GM21381 (cell line): ENCODE data around the gene ARHGEF39.
A peak's percentile ranks its signal among the peaks of the same experiment; 100 is the strongest.

Experiments used
- ATAC-seq: cut with Tn5 transposase; IDR thresholded peaks from one replicate; pipeline ENCODE4 v1.9.1; 2021; ENCODE audit warnings: mild to moderate bottlenecking, moderate library complexity; ENCODE audit not compliant: unreplicated experiment

The ARHGEF39 gene

DNA sequence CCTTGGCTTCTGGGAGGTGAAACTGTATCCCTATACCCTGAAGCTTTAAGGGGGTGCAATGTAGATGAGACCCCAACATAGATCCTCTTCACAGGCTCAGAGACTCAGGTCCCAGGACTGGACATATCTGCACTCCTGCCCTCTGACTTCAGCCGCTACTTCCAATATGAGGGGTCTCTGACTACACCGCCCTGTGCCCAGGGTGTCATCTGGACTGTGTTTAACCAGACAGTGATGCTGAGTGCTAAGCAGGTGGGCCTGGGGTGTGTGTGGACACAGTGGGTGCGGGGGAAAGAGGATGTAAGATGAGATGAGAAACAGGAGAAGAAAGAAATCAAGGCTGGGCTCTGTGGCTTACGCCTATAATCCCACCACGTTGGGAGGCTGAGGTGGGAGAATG lies 14.1 kb upstream of the ARHGEF39 start:
- ATAC-seq, result no peak

DNA sequence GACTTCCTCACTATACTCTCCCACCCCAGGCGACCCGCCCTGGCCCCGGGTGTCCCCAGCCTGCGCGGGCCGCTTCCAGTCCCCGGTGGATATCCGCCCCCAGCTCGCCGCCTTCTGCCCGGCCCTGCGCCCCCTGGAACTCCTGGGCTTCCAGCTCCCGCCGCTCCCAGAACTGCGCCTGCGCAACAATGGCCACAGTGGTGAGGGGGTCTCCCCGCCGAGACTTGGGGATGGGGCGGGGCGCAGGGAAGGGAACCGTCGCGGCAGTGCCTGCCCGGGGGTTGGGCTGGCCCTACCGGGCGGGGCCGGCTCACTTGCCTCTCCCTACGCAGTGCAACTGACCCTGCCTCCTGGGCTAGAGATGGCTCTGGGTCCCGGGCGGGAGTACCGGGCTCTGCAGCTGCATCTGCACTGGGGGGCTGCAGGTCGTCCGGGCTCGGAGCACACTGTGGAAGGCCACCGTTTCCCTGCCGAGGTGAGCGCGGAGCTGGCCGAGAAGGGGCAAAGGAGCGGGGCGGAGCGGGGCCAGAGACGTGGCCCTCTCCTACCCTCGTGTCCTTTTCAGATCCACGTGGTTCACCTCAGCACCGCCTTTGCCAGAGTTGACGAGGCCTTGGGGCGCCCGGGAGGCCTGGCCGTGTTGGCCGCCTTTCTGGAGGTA lies 10.9 kb upstream of the ARHGEF39 start:
- no peak for ATAC-seq

DNA sequence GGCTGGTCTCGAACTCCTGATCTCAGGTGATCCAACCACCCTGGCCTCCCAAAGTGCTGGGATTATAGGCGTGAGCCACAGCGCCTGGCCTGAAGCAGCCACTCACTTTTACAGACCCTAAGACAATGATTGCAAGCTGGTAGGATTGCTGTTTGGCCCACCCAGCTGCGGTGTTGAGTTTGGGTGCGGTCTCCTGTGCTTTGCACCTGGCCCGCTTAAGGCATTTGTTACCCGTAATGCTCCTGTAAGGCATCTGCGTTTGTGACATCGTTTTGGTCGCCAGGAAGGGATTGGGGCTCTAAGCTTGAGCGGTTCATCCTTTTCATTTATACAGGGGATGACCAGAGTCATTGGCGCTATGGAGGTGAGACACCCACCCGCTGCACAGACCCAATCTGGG lies 10.2 kb upstream of the ARHGEF39 start:
- no peak for ATAC-seq

DNA sequence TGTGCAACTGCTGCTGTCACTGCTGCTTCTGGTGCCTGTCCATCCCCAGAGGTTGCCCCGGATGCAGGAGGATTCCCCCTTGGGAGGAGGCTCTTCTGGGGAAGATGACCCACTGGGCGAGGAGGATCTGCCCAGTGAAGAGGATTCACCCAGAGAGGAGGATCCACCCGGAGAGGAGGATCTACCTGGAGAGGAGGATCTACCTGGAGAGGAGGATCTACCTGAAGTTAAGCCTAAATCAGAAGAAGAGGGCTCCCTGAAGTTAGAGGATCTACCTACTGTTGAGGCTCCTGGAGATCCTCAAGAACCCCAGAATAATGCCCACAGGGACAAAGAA lies 9.0 kb upstream of the ARHGEF39 start:
- no peak for ATAC-seq

DNA sequence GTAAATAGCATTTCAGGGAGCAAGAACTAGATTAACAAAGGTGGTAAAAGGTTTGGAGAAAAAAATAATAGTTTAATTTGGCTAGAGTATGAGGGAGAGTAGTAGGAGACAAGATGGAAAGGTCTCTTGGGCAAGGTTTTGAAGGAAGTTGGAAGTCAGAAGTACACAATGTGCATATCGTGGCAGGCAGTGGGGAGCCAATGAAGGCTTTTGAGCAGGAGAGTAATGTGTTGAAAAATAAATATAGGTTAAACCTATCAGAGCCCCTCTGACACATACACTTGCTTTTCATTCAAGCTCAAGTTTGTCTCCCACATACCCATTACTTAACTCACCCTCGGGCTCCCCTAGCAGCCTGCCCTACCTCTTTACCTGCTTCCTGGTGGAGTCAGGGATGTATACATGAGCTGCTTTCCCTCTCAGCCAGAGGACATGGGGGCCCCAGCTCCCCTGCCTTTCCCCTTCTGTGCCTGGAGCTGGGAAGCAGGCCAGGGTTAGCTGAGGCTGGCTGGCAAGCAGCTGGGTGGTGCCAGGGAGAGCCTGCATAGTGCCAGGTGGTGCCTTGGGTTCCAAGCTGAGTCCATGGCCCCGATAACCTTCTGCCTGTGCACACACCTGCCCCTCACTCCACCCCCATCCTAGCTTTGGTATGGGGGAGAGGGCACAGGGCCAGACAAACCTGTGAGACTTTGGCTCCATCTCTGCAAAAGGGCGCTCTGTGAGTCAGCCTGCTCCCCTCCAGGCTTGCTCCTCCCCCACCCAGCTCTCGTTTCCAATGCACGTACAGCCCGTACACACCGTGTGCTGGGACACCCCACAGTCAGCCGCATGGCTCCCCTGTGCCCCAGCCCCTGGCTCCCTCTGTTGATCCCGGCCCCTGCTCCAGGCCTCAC lies 8.4 kb upstream of the ARHGEF39 start, which contains the start of gene CA9:
Gene CA9, plus strand, starts transcription at position 797 of the 893 bp plus-strand sequence. Its CDS starts 32 bp downstream, at position 829.
- ATAC-seq, result no peak

DNA sequence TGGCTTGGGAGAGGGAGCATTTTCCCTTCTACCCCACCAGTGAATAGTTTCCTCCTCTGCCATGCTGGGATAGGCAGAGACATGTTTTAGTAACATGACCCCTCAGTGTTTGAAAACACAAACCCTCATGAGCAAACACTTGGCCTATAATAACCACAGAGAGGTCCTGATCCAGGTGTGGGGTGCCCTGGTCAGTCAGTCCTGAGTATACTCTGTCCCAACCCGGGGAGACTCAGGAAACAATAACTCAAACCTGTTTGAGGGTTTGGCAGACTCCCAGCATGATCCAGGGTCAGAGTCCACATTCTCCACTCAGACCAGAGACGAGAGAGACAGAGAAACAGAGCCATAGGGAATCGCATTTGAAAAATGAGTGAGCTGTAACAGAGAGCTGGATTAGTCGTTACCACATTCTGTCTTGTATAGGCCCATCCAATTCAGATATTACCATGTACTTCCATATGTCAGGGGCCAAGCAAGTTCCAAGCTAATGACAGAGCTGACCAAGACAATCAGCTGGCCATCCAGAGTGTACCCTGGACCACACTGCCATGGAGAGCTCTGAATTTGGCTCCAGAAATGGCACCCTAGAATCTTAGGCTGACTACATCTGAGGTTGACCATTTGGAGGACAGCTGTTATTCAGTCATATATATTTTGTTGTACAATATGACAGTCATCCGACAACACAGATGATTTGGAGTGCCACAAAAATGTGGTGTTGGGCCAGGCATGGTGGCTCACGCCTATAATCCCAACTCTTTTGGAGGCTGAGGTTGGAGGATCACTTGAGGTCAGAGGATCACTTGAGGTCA lies 4.5 kb upstream of the ARHGEF39 start:
- ATAC-seq, result no peak

DNA sequence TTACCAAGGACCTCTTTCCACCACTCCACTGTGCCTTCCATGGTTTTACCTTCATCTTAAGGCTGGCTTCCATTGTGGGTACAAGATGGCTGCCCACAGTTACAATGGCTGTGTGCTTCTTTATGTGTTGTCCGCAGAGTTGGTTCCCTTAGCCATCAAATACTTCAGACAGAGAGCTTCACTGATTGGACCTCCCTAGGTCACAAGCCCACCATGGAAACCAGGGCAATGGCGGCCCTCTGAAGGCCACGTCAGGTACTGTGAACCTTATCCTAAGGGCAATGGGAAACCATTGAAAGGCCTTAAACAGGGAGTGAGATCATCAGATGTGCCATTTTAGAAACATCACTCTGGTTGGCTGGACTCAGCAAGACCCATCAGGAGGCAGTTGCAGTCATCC lies 2.9 kb upstream of the ARHGEF39 start:
- ATAC-seq, result no peak

DNA sequence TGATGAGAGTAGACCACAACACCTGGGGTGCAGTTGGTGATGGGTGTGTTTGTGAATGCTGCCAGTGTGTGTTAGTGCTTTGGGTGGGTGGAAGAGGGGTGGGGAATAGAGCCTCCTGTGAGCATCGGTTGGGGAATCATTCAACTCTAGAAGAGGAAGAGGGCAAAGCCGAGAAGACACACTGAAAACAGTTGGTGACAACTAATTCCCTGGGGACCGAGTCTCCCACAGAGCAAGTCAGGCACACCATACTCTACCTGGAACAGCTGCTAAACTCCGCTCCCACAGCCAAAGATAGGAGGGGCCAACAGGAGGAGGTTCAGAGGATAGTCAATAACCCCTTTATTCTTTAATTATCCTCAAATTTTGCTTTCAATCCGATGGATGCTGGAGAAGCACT lies 1.6 kb upstream of the ARHGEF39 start:
- ATAC-seq, result no peak

DNA sequence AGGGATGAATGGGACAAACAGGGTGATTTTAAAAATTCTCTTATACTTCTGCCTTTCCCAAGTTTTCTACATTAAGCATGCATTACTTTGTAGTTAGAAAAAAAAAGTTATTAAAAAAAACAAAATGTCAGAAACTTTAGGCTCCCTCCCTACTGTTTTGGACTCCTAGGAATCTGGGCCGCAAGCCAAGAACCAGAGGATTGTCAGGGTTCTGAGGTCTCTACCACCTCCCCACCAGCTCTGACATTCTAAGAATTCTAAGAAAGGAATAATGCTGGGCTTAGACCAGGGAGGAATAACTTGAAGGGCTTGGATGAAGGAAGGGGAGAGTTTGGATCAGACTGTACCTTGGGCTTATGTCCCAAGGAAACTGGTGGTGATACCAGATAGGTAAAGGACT lies 1.1 kb upstream of the ARHGEF39 start:
- ATAC-seq, result no peak

DNA sequence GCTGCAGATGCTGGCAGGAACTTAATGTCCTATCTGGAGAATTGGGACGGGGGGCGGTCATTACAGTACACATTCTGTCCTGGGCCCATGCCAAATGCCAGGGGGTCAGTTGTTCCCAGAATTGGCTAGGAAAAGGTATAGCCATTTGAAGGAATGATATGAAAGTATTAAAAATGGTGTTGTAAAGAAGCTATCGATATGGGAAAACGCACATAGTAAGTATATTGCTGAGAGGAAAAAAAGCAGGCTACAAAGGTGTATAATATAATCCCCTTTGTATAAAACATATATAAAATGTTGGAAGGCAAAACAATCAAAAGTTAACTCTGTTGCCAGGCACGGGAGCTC lies 450 bp upstream of the ARHGEF39 start:
- no peak for ATAC-seq

DNA sequence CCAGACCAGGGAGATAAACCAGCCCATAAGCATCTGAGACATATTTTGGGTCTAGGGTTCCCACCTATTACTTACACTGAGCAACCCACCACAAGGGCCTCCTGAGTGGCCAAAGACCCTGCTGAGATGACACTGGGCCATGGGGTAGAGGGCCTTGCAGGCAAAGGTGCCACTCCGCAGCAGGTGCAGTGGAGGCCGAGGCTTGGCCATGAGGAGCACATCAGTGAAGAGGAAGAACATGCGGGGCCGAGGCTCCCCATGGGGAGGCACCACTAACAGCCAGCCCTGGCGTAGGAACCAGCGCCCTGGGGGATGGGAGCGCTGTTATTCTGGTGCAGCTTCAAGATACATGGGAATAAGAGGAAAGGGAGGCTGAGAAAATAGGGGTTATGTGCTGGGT lies 2.6 kb downstream of the ARHGEF39 start:
- no peak for ATAC-seq

DNA sequence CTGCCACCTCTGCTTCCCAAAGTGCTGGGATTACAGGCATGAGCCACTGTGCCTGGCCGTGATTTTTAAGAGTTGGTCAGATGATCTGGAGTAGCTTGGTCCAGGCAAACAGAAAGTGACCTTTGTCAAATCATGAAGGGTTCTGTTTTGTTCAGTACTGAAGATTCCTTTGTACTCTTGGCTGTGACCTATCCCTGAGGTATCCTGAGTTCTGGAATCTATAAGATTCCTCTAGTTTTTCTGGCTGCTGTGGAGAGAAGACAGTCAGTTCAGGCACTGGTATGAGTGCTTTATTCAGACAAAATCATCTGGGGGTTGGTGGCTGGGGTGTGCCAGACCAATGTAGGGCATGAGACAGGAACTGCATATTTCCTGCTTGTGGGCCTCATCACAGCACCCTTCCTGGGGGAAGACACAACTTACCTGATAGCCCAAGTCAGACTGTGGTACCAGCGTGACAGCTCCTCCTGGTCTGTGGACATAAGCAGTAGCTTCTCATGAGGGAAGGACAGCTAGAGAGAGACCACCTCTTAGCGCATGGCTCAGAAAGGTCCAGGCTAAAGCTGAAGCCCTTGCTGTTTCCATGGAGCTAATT lies 3.1 kb downstream of the ARHGEF39 start:
- no peak for ATAC-seq

DNA sequence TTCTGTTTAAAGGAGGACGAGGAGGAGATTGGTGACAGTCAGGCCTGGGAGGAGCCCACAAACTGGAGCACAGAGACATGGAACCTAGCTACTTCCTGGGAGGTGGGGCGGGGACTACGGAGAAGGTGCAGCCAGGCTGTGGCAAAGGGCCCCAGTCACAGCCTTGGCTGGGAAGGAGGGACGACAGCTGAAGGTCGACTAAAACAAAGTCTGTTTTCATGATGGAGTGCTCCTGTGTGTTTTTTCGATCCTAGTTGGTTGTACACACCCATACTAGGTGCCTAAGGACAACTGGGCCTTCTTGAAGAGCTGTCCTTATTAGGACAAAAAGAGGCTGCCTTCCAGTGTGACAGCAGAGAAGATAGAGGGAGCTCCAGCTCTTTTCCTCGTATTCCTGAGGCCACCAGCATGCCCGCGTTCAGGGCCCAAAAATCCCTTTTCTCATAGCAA lies 4.0 kb downstream of the ARHGEF39 start:
- no peak for ATAC-seq

DNA sequence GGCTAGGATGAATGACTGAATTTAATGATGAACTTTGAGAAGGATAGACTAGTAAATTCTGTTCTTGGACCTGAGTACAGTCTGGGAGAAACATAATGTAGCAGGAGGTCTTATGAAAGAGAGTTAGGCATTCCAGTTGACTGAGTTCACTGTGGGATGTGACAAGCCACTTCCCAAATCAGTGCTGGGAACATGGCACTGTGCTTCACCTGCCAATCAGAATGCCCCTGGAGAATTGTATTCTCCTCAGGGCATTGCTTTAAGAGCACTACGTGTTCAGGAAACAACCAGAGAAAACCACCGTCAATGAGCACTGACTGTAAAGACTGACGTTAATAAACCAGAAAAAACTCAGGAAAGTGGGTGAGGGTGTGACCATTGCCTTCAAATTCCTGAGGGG lies 5.7 kb downstream of the ARHGEF39 start:
- no peak for ATAC-seq

DNA sequence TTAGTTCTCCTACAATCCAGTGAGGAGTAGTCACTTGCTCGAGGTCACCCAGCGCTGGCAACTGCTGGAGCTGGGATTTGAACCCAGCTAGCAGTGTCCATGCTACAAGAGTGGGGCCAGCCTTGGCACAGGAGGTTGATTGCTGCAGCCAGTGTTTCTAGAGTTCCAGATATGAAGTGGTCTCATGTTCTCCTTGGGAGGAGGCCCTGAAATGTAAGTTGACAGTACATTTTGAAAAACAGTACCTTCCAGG lies 6.1 kb downstream of the ARHGEF39 start:
- no peak for ATAC-seq

DNA sequence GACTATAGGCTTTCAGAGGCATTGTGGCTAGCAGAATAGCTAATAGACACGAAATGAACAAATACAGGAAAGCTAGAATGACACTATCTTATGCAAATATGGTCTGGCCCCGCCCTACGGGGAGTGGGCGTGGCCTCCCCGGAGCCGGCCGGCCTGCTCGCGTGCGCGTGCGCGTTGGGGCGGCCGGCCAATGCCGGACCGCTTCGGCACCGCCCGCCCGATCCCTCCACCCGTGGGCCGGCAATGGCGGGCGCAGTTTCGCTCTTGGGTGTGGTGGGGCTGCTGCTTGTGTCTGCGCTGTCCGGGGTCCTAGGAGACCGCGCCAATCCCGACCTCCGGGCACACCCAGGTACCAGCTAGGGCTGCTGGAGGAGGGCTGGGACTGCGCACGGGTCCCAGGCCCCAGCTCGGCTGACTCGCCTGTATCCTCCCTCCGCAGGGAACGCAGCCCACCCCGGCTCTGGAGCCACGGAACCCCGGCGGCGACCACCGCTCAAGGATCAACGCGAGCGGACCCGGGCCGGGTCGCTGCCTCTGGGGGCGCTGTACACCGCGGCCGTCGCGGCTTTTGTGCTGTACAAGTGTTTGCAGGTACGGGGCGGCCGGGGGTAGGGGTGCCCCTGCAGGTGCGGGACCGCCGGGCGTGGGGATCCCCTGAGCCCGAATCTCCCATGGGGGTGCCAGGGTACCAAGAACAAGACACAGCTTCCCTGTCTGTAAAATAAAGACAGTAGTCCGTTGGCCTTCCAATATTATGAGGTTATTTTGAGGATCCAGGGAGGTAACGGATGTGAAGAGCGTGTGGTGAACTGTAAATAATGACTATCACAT lies 6.6 kb downstream of the ARHGEF39 start, which contains the start of gene CCDC107:
Gene CCDC107, plus strand, starts transcription at position 156 of the 831 bp plus-strand sequence. Its CDS starts 88 bp downstream, at position 244.
- ATAC-seq, result peak; percentile 58

DNA sequence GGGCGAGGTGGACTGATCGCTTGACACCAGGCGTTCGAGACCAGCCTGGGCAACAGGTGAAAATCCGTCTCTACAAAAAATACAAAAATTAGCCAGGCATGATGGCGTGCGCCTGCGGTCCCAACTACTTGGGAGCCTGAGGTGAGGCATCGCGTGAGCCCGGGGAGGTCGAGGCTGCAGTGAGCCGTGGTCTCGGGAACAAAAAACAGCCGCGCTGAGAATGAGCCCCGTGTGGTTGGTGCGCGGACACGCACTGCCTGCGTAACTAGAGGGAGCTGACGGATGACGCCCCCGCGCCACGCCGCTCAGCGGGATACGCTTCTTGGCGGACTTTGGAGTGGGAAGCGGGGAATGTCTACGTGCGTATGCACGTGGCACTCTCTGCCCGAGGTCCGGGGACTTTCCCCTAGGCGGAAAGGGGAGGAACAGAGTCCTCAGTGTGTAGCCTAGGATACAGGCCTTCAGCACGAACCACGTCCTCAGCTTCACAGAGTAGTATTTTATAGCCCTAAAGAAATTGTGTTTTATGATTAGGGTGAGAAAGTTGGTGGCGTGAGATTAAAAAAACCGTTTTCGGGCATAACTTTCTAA lies 7.4 kb downstream of the ARHGEF39 start, which contains the start of gene RMRP:
Gene RMRP, minus strand, starts transcription at position 474 of the 591 bp plus-strand sequence.
- peak; percentile 81 for ATAC-seq

DNA sequence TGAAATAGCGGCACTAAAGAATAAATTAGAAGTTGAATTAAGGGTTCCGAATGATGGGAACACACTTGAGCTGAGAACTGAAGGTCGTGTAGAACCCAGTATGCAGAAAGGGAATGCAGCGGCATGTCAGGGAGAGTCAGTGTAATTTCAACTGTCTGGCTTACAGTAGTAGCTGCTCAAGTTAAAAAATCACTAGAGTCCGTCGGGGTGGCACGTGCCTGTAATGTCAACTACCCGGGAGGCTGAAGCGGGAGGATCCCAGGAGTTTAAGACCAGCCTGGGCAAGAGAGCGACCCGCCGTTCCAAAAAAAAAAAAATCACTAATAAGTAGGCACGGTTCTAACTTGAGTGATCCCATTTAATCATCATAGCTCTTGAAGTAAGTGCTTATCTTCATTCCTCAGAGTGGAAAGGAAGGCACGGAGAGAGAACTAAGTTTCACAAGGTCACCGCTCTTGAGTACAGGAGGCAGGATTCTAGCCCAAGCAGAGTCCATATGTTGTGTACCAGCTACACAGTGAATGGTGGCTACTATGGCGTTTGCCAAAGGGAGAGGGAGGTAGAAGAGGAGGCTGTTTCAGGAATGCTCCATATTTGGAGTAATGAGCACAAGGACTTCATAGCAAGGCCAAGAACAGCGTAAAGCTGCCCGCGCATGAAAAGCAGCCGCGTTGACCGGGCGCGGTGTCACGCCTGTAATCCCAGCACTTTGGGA lies 8.0 kb downstream of the ARHGEF39 start:
- no peak for ATAC-seq

DNA sequence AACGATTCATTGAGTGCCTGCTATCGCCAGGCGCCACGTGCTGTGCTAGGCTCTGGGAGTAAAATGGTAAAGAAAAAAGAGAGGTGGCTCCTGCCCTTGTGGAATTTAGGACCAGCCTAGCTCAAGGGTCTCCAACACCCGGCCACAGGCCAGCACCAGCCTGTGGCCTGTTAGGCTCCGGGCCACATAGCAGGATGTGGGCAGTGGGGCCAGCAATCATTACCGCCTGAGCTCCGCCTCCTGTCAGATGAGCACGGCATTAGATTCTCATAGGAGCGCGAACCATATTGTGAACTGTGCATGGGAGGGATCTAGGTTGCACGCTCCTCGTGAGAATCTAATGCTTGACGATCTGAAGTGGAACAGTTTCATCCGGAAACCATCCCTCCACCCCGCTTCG lies 8.6 kb downstream of the ARHGEF39 start:
- ATAC-seq, result no peak
